GM12801 (cell line): ENCODE data around the gene SRSF12.

ENCODE experiments used
- CTCF ChIP-seq: IDR thresholded peaks from one replicate; pipeline ENCODE4 v1.5.1; 2011; ENCODE audit warnings: control low read depth; ENCODE audit not compliant: insufficient read length; ENCODE audit errors: extremely low read depth

SRSF12 gene

GRCh38 chr6:89085409-89086205, 32.3 kb downstream of the SRSF12 start:
- TF ChIP-seq CTCF: no peak

GRCh38 chr6:89084954-89085353, 32.9 kb downstream of the SRSF12 start:
- TF ChIP-seq CTCF: no peak

GRCh38 chr6:89084542-89084941, 33.3 kb downstream of the SRSF12 start:
- TF ChIP-seq CTCF: no peak

GRCh38 chr6:89082486-89082891, 35.4 kb downstream of the SRSF12 start:
- no peak for TF ChIP-seq CTCF

GRCh38 chr6:89081423-89082322, 36.2 kb downstream of the SRSF12 start:
- TF ChIP-seq CTCF: no peak

GRCh38 chr6:89081129-89081422, 36.8 kb downstream of the SRSF12 start:
- no peak for TF ChIP-seq CTCF

- TF ChIP-seq CTCF: no peak
These were observed 37.4 kb downstream of the SRSF12 start, which contains the start of gene PNRC1 for GRCh38 chr6:89080281-89081128. PNRC1 (plus strand) TSS chr6:89080751; CDS start chr6:89080895, 144 bp downstream.
